ENCODE results near the gene ZDHHC6. TPM values are rescaled to one million over a fixed set of nuclear protein-coding genes. Genes with fewer than 3 reads are reported as not detected.
"Not testable (repeated sequence)": the region's sequence is repeated elsewhere in the genome, so short reads cannot be mapped to it uniquely, and the experiment has no call there.

The ZDHHC6 gene
- total RNA-seq, 4 donors from 2014 or later, result 15.1 to 31.1 (median 24.7) TPM

- DNase-seq, result no peak
- TF ChIP-seq POLR2A (IDR thresholded peaks at IDR 0.05) (no peak), CTCF (IDR thresholded peaks at IDR 0.05) (no peak)
These were observed 34.0 kb downstream of the ZDHHC6 start for GRCh38 chr10:112412696-112413095.

GRCh38 chr10:112409755-112410154 lies 37.0 kb downstream of the ZDHHC6 start:
- no peak overlapping the region for H3K4me3 ChIP-seq
- DNase-seq, result no peak
- WGBS, 2 donors, result 71 to 82% methylated on average over 4 of the region's 4 CpGs
- intact Hi-C loops (cut with DNase I), result no loop called here
- no peaks in the 10 kb centered on the region for H3K27me3 ChIP-seq
- TF ChIP-seq CTCF (IDR thresholded peaks at IDR 0.05) (no peak), POLR2A (IDR thresholded peaks at IDR 0.05) (no peak)
- H3K36me3 ChIP-seq, result peaks cover 0 to 54% (median 0%) of the 10 kb centered on the region in 3 donors
- H3K4me1 ChIP-seq, result no peaks in the 10 kb centered on the region
- H3K9me3 ChIP-seq, result no peaks in the 10 kb centered on the region
- no peak overlapping the region for H3K27ac ChIP-seq

More at GRCh38 chr10:112412696-112413095, 34.0 kb downstream of the ZDHHC6 start:
- H3K27ac ChIP-seq, result no peak overlapping the region
- peaks cover 0 to 48% (median 0%) of the 10 kb centered on the region in 3 donors for H3K36me3 ChIP-seq
- no peaks in the 10 kb centered on the region for H3K4me1 ChIP-seq
- H3K27me3 ChIP-seq, result no peaks in the 10 kb centered on the region
- WGBS, 2 donors, result 89 to 94% methylated on average over 2 of the region's 2 CpGs
- H3K9me3 ChIP-seq, result no peaks in the 10 kb centered on the region
- intact Hi-C loops (cut with DNase I), result no loop called here
- no peak overlapping the region for H3K4me3 ChIP-seq

GRCh38 chr10:112409299-112409698 lies 37.4 kb downstream of the ZDHHC6 start:
- Histone ChIP-seq H3K27me3 (no peaks in the 10 kb centered on the region), H3K9me3 (no peaks in the 10 kb centered on the region), H3K4me3 (no peak overlapping the region), H3K27ac (no peak overlapping the region), H3K36me3 (peaks cover 0 to 52% (median 0%) of the 10 kb centered on the region in 3 donors), H3K4me1 (no peaks in the 10 kb centered on the region)
- TF ChIP-seq POLR2A (IDR thresholded peaks at IDR 0.05), result no peak
- TF ChIP-seq CTCF (IDR thresholded peaks at IDR 0.05), result no peak
- intact Hi-C loops (cut with DNase I), result no loop called here
- no peak for DNase-seq
- 66 to 86% methylated on average over 1 to 2 of the region's 2 CpGs for WGBS, 2 donors

GRCh38 chr10:112407696-112408095 lies 39.0 kb downstream of the ZDHHC6 start:
- DNase-seq, result no peak
- H3K36me3 ChIP-seq, result peaks cover 0 to 48% (median 0%) of the 10 kb centered on the region in 3 donors
- H3K4me3 ChIP-seq, result no peak overlapping the region
- TF ChIP-seq CTCF (IDR thresholded peaks at IDR 0.05) (no peak), POLR2A (IDR thresholded peaks at IDR 0.05) (no peak)
- no peaks in the 10 kb centered on the region for H3K4me1 ChIP-seq
- H3K27me3 ChIP-seq, result no peaks in the 10 kb centered on the region
- intact Hi-C loops (cut with DNase I), result no loop called here
- H3K27ac ChIP-seq, result no peak overlapping the region
- 95 to 96% methylated on average over 1 of the region's 1 CpG for WGBS, 2 donors
- no peaks in the 10 kb centered on the region for H3K9me3 ChIP-seq

- H3K4me3 ChIP-seq; H3K27me3 ChIP-seq; H3K4me1 ChIP-seq; H3K27ac ChIP-seq; H3K9me3 ChIP-seq; intact Hi-C loops (cut with DNase I); DNase-seq: not testable (repeated sequence)
- peaks cover 0 to 56% (median 0%) of the 10 kb centered on the region in 3 donors for H3K36me3 ChIP-seq
- 77 to 88% methylated on average over 2 of the region's 2 CpGs for WGBS, 2 donors
These were observed 39.9 kb downstream of the ZDHHC6 start for GRCh38 chr10:112406806-112407205.

- WGBS, 2 donors, result 49 to 62% methylated on average over 3 of the region's 3 CpGs
These were observed 42.1 kb downstream of the ZDHHC6 start for GRCh38 chr10:112404617-112405016.

More at GRCh38 chr10:112404617-112405016, 42.1 kb downstream of the ZDHHC6 start:
- H3K9me3 ChIP-seq, result no peaks in the 10 kb centered on the region
- intact Hi-C loops (cut with DNase I), result no loop called here
- no peaks in the 10 kb centered on the region for H3K27me3 ChIP-seq
- H3K36me3 ChIP-seq, result peaks cover 0 to 50% (median 0%) of the 10 kb centered on the region in 3 donors
- H3K27ac ChIP-seq, result no peak overlapping the region
- no peaks in the 10 kb centered on the region for H3K4me1 ChIP-seq
- TF ChIP-seq CTCF (IDR thresholded peaks at IDR 0.05) (no peak), POLR2A (IDR thresholded peaks at IDR 0.05) (no peak)
- no peak overlapping the region for H3K4me3 ChIP-seq
- DNase-seq, result no peak
